GM12878 (cell line): ENCODE measurements around the gene SLC7A10. TPM values are rescaled to one million over a fixed set of nuclear protein-coding genes. Genes with fewer than 3 reads are reported as not detected.

ENCODE experiments used
- ATAC-seq: fragments of 200-7000 bp; cut with Tn5 transposase; 3 replicates; pipeline ENCODE4 v1.9.1; 2020; ENCODE audit warnings: mild to moderate bottlenecking, moderate library complexity
- BruUV-seq: library from RNA; stranded (reverse); fragments of 400-500 nt; replicated peaks from 2 replicates; lab custom pipeline; 2021; lab: Mats Ljungman, UMichigan
- CTCF ChIA-PET: fragments of 300-600 bp; sonication (Branson Sonifier 250); formaldehyde crosslinking; extraction: SDS; loops from one replicate; lab custom pipeline; 2021; ENCODE audit warnings: inconsistent platforms; lab: Yijun Ruan, JAX
- POLR2A ChIA-PET: fragments of 350-600 bp; formaldehyde crosslinking; extraction: SDS; loops from one replicate; lab custom pipeline; 2021; ENCODE audit warnings: inconsistent platforms; lab: Charles Lee
- RAD21 ChIA-PET: fragments of 300-600 bp; sonication (Branson Sonifier 250); formaldehyde crosslinking; loops from one replicate; lab custom pipeline; 2023; ENCODE audit warnings: antibody characterized with exemption; ENCODE audit not compliant: unreplicated experiment; lab: Charles Lee
- SMC1A ChIA-PET: fragments of 300-600 bp; sonication (Branson Sonifier 250); formaldehyde crosslinking; loops from one replicate; lab custom pipeline; 2023; ENCODE audit not compliant: unreplicated experiment, uncharacterized antibody; lab: Charles Lee
- DNase-seq: peaks from one replicate; pipeline ENCODE4 v3.0.0-alpha.2; 2011; ENCODE audit warnings: low read depth, low spot score
- FAIRE-seq: peaks from 3 replicates; lab custom pipeline; 2011; peaks lifted over from hg19 to GRCh38; lab: Jason Lieb, UNC
- H2AFZ ChIP-seq: 2 replicates; pipeline ENCODE4 v1.6.0; 2011; ENCODE audit warnings: low read depth, low read length, control low read depth; ENCODE audit not compliant: control insufficient read depth
- H3K27ac ChIP-seq: 2 replicates; pipeline ENCODE4 v1.5.1; 2011; ENCODE audit warnings: control low read depth; ENCODE audit not compliant: control insufficient read depth, insufficient read depth
- H3K27me3 ChIP-seq, 2 experiments: replicated peaks in 1 of 2; 2 replicates each; pipeline versions ENCODE4 v1.6.0 to v1.6.1; 2011; ENCODE audit warnings: low read length in 1 of 2; ENCODE audit not compliant: control insufficient read depth in 2 of 2, insufficient read depth in 2 of 2
- H3K36me3 ChIP-seq, 2 experiments: 2 replicates each; pipeline ENCODE4 v1.5.1; 2011; ENCODE audit warnings: low read length in 1 of 2; ENCODE audit not compliant: control insufficient read depth in 2 of 2, insufficient read depth in 2 of 2
- H3K4me1 ChIP-seq: 2 replicates; pipeline ENCODE4 v1.6.1; 2011; ENCODE audit warnings: mild to moderate bottlenecking, low read length, moderate library complexity, mixed read lengths; ENCODE audit not compliant: control insufficient read depth, insufficient read depth
- H3K4me2 ChIP-seq: 2 replicates; pipeline ENCODE4 v1.6.0; 2011; ENCODE audit warnings: control low read depth; ENCODE audit not compliant: control insufficient read depth, insufficient read depth
- H3K4me3 ChIP-seq: fragments of 200-600 bp; sonication (generic); 2 replicates; pipeline ENCODE4 v1.5.1; 2016
- H3K79me2 ChIP-seq: 2 replicates; pipeline ENCODE4 v1.6.0; 2011; ENCODE audit warnings: low read length; ENCODE audit not compliant: control insufficient read depth, insufficient read depth
- H3K9ac ChIP-seq: 2 replicates; pipeline ENCODE4 v1.8.0; 2011; ENCODE audit warnings: low read length, control low read depth, mixed read lengths; ENCODE audit not compliant: control insufficient read depth, insufficient read depth
- H3K9me3 ChIP-seq: replicated peaks from 3 replicates; pipeline ENCODE4 v1.5.1; 2011; ENCODE audit warnings: mild to moderate bottlenecking, low read length; ENCODE audit not compliant: control insufficient read depth, insufficient read depth
- H4K20me1 ChIP-seq: 2 replicates; pipeline ENCODE4 v1.6.0; 2011; ENCODE audit not compliant: control insufficient read depth, insufficient read depth
- BCL11A ChIP-seq: IDR thresholded peaks from 2 replicates; pipeline ENCODE4 v1.6.1; 2011; ENCODE audit warnings: low read depth, low read length
- CUX1 ChIP-seq: IDR thresholded peaks from 2 replicates; pipeline ENCODE4 v1.6.1; 2012; ENCODE audit warnings: improper control_type of control experiment, low read depth, low read length; ENCODE audit not compliant: insufficient replicate concordance
- E4F1 ChIP-seq: fragments of 450-650 bp; IDR thresholded peaks from 2 replicates; pipeline ENCODE4 v1.6.1; 2018; ENCODE audit warnings: borderline replicate concordance, mild to moderate bottlenecking; ENCODE audit not compliant: partially characterized antibody
- SMAD1 ChIP-seq: fragments of 450-650 bp; IDR thresholded peaks from 2 replicates; pipeline ENCODE4 v1.6.1; 2018; ENCODE audit warnings: mild to moderate bottlenecking, low read depth; ENCODE audit not compliant: partially characterized antibody
- YY1 ChIP-seq: IDR thresholded peaks from 2 replicates; pipeline ENCODE4 v1.6.1; 2011; ENCODE audit warnings: low read depth, mild to moderate bottlenecking, low read length
- WGBS: methylation state at CpG from one replicate; pipeline ENCODE4 v1.1.6; 2016; ENCODE audit warnings: low lambda C conversion rate; ENCODE audit not compliant: insufficient replicate concordance, insufficient coverage; ENCODE audit errors: missing lambda C conversion rate; 5-methylcytosine and 5-hydroxymethylcytosine counted together
- in situ Hi-C: fragments of 300-500 bp; cut with MboI; formaldehyde crosslinking; loops from 9 replicates; pipeline ENCODE4 v1.14.3; 2018; ENCODE audit warnings: mixed read lengths
- intact Hi-C: fragments of 100-400 bp; cut with micrococcal nuclease; formaldehyde crosslinking; loops from one replicate; pipeline ENCODE4 v1.14.2; 2022; ENCODE audit not compliant: unreplicated experiment
- polyA plus RNA-seq, 11 experiments: library from polyadenylated mRNA; depleted of rRNA in 4 of 11; unstranded in 6 of 11; stranded (reverse) in 5 of 11; fragments of >200 nt; fragmentation: Nextera tagmentation in 4 of 11; fragmentation: Illumina TruSeq in 1 of 11; extraction: Ambion mirVana in 4 of 11; extraction: Trizol in 1 of 11; gene quantifications; 1 replicate in 1 of 11; 2 replicates in 10 of 11; pipeline versions ENCODE4 v1.2.1 to v1.2.3, GENCODE V29; 2011 to 2016; ENCODE audit warnings: inconsistent platforms in 2 of 11, missing spikeins in 2 of 11, low read depth in 1 of 11
- total RNA-seq, 4 experiments: library from RNA; depleted of rRNA in 3 of 4; stranded (reverse); fragments of >200 nt in 3 of 4; fragmentation: Illumina TruSeq in 1 of 4; extraction: Trizol in 1 of 4; gene quantifications; 2 replicates each; pipeline versions ENCODE4 v1.2.1 to v1.2.3, GENCODE V29; 2013 to 2021

Gene SLC7A10
- total and polyA plus RNA-seq, 10 of the 15 experiments (the other 5 are each of a cell fraction or from before 2014, with no cell fraction given): not detected

GRCh38 chr19:33269016-33269415 lies 43.4 kb upstream of the SLC7A10 start:
- no TSS peak for BruUV-seq
- H2AFZ ChIP-seq: no peak overlapping the region
- no peaks in the 10 kb centered on the region for H3K79me2 ChIP-seq
- CTCF ChIA-PET: no interaction called here
- ATAC-seq (no peak), FAIRE-seq (no peak), DNase-seq (no peak)
- H3K27ac ChIP-seq: no peak overlapping the region
- H3K27me3 ChIP-seq: no peaks in the 10 kb centered on the region
- H3K4me2 ChIP-seq: no peak overlapping the region
- RAD21 ChIA-PET: no interaction called here
- WGBS: 68% methylated on average over 10 of the region's 10 CpGs
- H3K36me3 ChIP-seq: no peaks in the 10 kb centered on the region
- H4K20me1 ChIP-seq: no peaks in the 10 kb centered on the region
- peaks cover 8% of the 10 kb centered on the region for H3K4me1 ChIP-seq
- SMC1A ChIA-PET: interaction anchor here (0.6 kb wide), 1 partner anchor 11 kb away, joined by 3 read pairs; no protein-coding TSS in a partner anchor
- intact Hi-C loops: no loop called here
- TF ChIP-seq CUX1: no peak
- TF ChIP-seq SMAD1: no peak
- TF ChIP-seq YY1: no peak
- no peak for TF ChIP-seq BCL11A
- TF ChIP-seq E4F1: no peak
- no peak overlapping the region for H3K4me3 ChIP-seq
- in situ Hi-C loops: no loop called here
- POLR2A ChIA-PET: no interaction called here
- H3K9me3 ChIP-seq: no peaks in the 10 kb centered on the region
- no peak overlapping the region for H3K9ac ChIP-seq
